Peyer's patch (tissue), 4 donors: ENCODE data around the gene PTTG1IP. TPM values are rescaled to one million over a fixed set of nuclear protein-coding genes. Genes with fewer than 3 reads are reported as not detected.

Experiments used
- DNase-seq, 3 donors: peaks; one replicate each; pipeline ENCODE4 v3.0.0-alpha.2; 2017 to 2019
- H3K27ac ChIP-seq, 4 donors: fragments of 200-600 bp; sonication (generic); one replicate each; pipeline ENCODE4 v1.5.1; 2016 to 2019
- H3K27me3 ChIP-seq, 2 donors: fragments of 200-600 bp; sonication (generic); one replicate each; pipeline ENCODE4 v1.5.1; 2019
- H3K36me3 ChIP-seq, 3 donors: fragments of 200-600 bp; sonication (generic); one replicate each; pipeline ENCODE4 v1.5.1; 2016 to 2019
- H3K4me1 ChIP-seq, 4 donors: fragments of 200-600 bp; sonication (generic); one replicate each; pipeline ENCODE4 v1.5.1; 2016 to 2019
- H3K4me3 ChIP-seq, 4 donors: fragments of 200-600 bp; sonication (generic); 1 replicate in 3 of 4; 2 replicates in 1 of 4; pipeline ENCODE4 v1.5.1; 2016 to 2019; ENCODE audit warnings: mild to moderate bottlenecking in 1 of 4
- H3K9me3 ChIP-seq, 4 donors: fragments of 200-600 bp; sonication (generic); one replicate each; pipeline ENCODE4 v1.5.1; 2016 to 2019; ENCODE audit warnings: mild to moderate bottlenecking in 1 of 4
- CTCF ChIP-seq, 6 experiments: fragments of 450-650 bp in 4 of 6; fragments of 200-600 bp in 2 of 6; sonication (generic) in 1 of 6; IDR thresholded peaks; one replicate each; pipeline ENCODE4 v1.5.1; 2017 to 2019; ENCODE audit warnings: antibody characterized with exemption in 6 of 6, mild to moderate bottlenecking in 3 of 6, moderate library complexity in 1 of 6
- POLR2A ChIP-seq, 2 donors: fragments of 450-650 bp; IDR thresholded peaks; one replicate each; pipeline ENCODE4 v1.5.1; 2017; ENCODE audit warnings: antibody characterized with exemption in 2 of 2, mild to moderate bottlenecking in 2 of 2, moderate library complexity in 2 of 2
- total RNA-seq, 4 donors: library from RNA; depleted of rRNA; stranded (reverse); fragments of >200 nt; gene quantifications; one replicate each; pipeline ENCODE4 v1.1.0, GENCODE V29; 2016

Gene PTTG1IP
- total RNA-seq, 4 donors from 2014 or later = 69.3 to 495 (median 390) TPM

- Histone ChIP-seq H3K27me3 (no peaks in the 10 kb centered on the region), H3K27ac (peak overlapping the region in 2 of 4 donors; percentile 50 to 75), H3K4me1 (peaks cover 0 to 17% (median 2%) of the 10 kb centered on the region in 4 donors), H3K9me3 (no peaks in the 10 kb centered on the region), H3K36me3 (no peaks in the 10 kb centered on the region), H3K4me3 (no peak overlapping the region)
- no peak for DNase-seq
- TF ChIP-seq POLR2A (IDR thresholded peaks at IDR 0.05) (no peak), CTCF (IDR thresholded peaks at IDR 0.05) (no peak)
Measured at GRCh38 chr21:44896561-44897286, 23.2 kb upstream of the PTTG1IP start.

GRCh38 chr21:44895859-44896258, 22.4 kb upstream of the PTTG1IP start:
- no peaks in the 10 kb centered on the region for H3K36me3 ChIP-seq
- H3K4me1 ChIP-seq = peaks cover 0 to 17% (median 2%) of the 10 kb centered on the region in 4 donors
- no peak for DNase-seq
- no peak overlapping the region for H3K4me3 ChIP-seq
- H3K9me3 ChIP-seq = no peaks in the 10 kb centered on the region
- TF ChIP-seq POLR2A (IDR thresholded peaks at IDR 0.05) (no peak), CTCF (IDR thresholded peaks at IDR 0.05) (no peak)
- H3K27ac ChIP-seq = no peak overlapping the region
- no peaks in the 10 kb centered on the region for H3K27me3 ChIP-seq

- Histone ChIP-seq H3K4me1 (peaks cover 0 to 17% (median 2%) of the 10 kb centered on the region in 4 donors), H3K27ac (no peak overlapping the region), H3K4me3 (no peak overlapping the region), H3K36me3 (no peaks in the 10 kb centered on the region), H3K27me3 (no peaks in the 10 kb centered on the region), H3K9me3 (no peaks in the 10 kb centered on the region)
- DNase-seq = no peak
- TF ChIP-seq CTCF (IDR thresholded peaks at IDR 0.05) = no peak
- TF ChIP-seq POLR2A (IDR thresholded peaks at IDR 0.05) = no peak
Measured at GRCh38 chr21:44894687-44895302, 21.3 kb upstream of the PTTG1IP start.

GRCh38 chr21:44893948-44894656, 20.6 kb upstream of the PTTG1IP start:
- Histone ChIP-seq H3K27ac (no peak overlapping the region), H3K4me3 (no peak overlapping the region), H3K36me3 (no peaks in the 10 kb centered on the region), H3K4me1 (peaks cover 0 to 17% (median 2%) of the 10 kb centered on the region in 4 donors), H3K27me3 (no peaks in the 10 kb centered on the region), H3K9me3 (no peaks in the 10 kb centered on the region)
- TF ChIP-seq POLR2A (IDR thresholded peaks at IDR 0.05) = no peak
- TF ChIP-seq CTCF (IDR thresholded peaks at IDR 0.05) = no peak
- DNase-seq = no peak

- TF ChIP-seq POLR2A (IDR thresholded peaks at IDR 0.05) (no peak), CTCF (IDR thresholded peaks at IDR 0.05) (no peak)
- Histone ChIP-seq H3K27me3 (no peaks in the 10 kb centered on the region), H3K9me3 (no peaks in the 10 kb centered on the region), H3K27ac (no peak overlapping the region), H3K4me3 (no peak overlapping the region), H3K36me3 (no peaks in the 10 kb centered on the region), H3K4me1 (peaks cover 0 to 17% (median 2%) of the 10 kb centered on the region in 4 donors)
- no peak for DNase-seq
Measured at GRCh38 chr21:44893278-44893556, 19.7 kb upstream of the PTTG1IP start.
